HK-2 (cell line): ENCODE measurements around the gene NRG2.

ENCODE experiments used
- DNase-seq: peaks from one replicate; pipeline ENCODE4 v3.0.0-alpha.2; 2018; ENCODE audit not compliant: unreplicated experiment

Gene NRG2

DNA sequence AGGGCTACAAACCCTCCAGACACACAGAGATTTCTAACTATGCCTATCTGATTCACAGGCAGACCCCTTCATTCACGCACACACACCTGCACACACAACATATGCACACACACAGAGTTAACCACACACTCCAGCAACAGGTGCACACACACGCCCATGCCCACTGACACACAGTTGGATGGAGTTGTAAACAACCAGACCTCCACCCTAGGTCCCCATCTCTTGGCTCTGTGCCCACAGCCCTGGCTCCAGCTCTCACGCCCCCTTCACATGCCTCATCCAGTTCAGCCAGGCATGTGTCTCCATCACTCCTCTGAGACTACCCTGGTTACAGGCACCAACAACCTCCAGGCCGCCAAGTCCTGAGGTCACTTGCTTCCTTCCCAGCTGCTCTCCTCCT, 186.4 kb downstream of the NRG2 start:
- no peak for DNase-seq

DNA sequence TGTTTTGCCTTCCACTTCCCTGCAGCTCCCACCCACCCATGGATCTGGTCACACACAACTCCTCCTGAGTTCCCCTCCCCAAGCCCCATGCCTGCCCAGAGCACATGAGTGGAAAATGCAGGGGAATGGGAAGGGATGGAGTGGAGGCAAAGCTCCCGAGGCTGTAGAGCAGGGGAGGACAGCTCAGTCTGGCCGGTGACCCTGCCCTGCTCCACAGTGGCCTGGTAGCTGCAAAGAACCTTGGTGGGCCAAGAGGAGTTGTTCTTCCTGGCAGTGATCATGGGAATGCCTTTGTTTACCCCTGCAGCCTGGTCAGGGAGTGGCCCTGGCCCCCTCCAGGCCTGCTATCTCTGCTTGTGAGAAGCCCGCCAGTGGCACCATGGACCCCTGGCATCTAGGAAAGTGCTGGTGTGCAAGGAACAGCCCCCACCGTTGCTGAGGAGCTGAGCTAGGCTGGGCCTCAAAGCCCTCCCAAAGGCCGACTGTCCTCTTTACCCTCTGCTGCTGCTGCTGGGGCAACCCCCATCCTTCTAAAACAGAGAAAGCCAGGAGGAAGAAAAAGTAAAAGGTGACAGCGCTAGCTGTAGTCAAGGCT, 187.1 kb downstream of the NRG2 start:
- DNase-seq = no peak

GRCh38 chr5:139855451-139855850, 187.6 kb downstream of the NRG2 start:
- no peak for DNase-seq

GRCh38 chr5:139854953-139855352, 188.1 kb downstream of the NRG2 start:
- no peak for DNase-seq

GRCh38 chr5:139854029-139854605, 189.0 kb downstream of the NRG2 start:
- DNase-seq = no peak

DNA sequence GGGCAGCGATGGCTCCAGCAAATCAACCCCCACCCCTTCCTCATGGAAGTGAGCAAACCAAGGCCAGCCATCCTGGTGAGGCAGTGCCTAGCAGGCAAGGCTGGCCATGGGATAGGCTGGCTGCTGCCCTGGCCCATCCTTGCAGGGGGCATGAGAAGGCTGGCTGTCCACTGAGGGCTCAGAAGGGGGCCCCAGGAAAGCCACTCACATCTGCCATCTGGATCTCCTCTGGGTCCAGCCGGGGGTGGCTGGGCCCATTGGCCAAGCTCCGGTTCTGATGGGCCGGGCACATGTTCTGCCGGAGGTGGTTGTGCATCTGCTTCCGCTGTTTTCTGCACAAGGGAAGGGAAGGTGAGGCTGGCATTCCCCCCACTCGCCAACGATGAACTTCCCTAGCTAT, 190.4 kb downstream of the NRG2 start:
- DNase-seq = no peak

DNA sequence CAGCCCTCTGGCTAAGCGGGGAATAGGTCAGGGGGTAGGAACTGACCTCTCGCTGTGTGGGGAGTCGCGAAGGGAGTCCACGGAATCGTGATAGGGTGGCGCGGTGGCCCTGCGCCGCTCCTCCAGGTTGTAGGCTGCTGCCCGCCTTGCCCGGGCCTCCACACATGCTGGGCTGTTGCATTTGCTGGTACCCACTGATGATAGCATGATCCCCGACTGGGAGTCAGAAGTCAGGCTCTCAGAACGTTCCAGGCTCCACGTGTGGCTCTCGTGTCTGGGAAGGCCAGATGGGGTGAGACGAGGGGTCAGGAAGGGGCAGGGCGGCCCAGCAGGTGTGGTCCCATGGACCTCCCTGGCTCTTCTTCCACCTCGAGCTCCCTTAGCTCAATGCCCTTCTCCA, 191.5 kb downstream of the NRG2 start:
- DNase-seq = no peak

GRCh38 chr5:139850423-139851016, 192.6 kb downstream of the NRG2 start:
- no peak for DNase-seq

DNA sequence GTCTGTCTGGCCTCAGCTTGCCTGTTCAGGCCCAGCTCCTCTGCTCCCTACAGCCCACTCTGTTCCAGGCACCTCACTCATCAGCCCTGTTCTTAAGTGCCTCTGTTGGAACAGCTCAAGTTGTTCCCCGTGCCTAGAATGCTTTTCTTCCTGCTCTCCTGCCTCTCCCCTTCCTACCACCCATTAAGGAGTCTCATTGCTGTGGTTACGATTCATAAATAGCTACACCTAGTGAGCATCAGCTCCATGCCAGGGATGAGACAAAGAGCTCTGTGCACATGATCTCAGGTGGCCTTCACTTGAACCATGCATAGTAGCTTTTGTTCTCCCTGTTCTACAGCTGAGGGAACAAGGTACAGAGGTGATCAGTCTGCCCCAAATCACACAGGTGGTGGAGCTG, 193.2 kb downstream of the NRG2 start:
- no peak for DNase-seq

DNA sequence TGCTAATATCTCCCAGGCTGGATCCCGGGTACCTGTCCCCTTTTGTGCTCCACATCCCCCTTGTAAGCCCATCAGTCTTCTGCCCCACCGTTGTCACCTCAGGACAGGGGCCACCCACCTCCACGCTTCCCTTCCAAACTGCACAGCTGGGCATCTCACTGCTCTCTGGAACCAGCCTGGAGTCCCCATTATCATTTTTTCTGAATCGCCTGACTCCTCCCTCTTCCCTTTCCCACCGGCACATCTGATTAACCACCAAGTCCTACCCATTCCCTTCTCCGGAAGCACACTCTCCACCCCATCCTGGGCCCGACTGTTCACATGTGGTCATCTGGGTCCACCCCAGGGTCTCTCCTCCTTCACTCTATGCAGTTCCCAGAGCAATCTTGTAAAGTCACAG, 193.6 kb downstream of the NRG2 start:
- DNase-seq = no peak

- no peak for DNase-seq
Measured at GRCh38 chr5:139848508-139849100, 194.5 kb downstream of the NRG2 start.

DNA sequence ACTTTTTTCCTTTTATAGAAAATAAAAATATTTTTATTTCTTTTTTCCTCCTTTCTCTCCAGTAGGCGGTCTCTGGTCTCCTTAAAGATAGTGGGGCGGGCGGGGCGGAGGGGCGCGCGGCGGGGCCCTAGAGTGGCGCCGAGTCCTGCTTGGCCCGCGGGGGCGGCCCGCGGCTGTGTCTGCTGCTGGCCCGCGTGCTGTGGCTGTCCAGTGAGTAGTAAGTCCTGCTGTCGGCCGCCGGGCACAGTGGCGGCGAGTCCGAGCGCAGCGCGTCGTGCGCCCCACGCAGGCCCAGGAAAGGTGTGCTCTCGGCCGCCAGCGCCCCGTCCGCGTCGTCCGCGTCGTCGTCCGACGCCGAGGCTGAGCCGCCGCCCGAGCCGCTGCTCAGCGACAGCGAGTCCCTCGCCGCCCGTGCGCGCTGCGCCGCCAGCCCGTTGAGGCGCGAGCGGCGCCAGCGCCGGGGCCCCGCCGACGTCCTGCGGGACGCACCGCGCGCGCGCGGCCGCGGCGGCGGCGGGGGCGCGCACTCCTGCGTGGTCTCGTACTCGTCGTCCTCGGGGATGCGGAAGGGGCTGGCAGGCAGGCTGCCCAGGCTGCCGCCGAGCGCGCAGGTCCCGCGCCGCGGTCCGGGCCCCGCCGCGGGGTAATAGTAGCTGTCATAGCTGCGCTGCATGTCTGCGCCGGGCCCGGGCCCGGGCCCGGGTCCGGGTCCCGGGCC, 195.2 kb downstream of the NRG2 start:
- DNase-seq = no peak

DNA sequence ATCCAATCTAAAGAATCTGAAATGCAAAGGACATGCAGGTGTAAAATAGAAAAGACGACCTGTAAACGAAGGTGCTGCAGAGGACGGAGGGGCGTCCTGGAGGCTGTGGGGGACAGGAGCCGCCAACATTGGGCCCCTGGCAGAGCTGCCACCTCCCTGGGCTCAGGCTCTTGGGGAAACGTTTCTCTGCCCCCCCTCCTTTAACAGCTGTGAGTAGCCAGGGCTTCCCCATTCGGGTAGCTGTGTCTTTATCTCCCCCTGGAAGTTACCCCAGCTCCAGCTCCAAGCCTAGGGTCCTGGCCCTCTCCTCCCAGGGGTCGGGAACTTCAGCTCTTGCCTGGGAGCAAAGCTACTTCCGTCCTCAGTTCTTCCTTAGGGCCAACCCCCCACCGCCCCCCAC, 196.0 kb downstream of the NRG2 start:
- DNase-seq = no peak

DNA sequence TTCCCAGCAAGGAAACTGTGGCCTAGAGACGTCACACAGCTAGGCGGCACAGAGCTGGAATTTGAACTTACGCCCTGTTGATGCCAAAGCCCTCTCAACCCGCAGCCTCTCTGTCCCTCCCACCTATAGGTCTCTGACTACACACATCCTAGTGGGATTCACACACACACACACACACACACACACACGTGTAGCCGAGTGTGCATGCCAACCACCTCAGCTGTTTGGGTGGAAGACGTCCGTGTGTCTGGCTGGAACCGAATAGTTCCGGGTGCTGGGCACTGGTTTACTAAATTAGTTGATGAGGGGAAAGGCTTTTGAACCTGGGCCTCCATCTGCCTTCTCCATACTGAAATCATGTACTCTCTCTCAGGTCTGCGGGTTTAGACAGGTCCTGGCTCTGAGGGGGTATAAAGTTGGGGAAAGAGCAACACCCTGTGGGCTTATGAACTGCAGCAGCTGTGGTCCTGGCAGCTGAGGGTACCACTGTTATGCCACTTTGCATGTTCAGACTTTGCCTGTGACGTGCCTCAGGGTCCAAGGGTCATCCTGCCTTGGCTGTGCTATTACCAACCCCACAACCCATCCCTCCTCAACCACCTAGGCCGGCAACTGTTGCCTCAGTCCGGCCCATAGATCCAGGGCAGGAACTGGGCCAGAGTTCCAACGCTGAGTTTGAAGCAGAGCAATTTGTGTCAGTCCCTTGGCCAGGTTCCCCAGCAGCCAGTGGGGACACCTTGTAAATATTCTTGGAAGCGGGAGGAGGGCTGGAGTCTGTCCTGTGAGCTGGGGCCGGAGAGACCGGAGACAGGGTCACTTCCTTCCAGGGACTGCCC, 197.0 kb downstream of the NRG2 start:
- DNase-seq = no peak

GRCh38 chr5:139844472-139845145, 198.5 kb downstream of the NRG2 start:
- DNase-seq = peak; percentile 64

GRCh38 chr5:139843991-139844390, 199.1 kb downstream of the NRG2 start:
- DNase-seq = no peak

GRCh38 chr5:139842321-139842720, 200.8 kb downstream of the NRG2 start:
- no peak for DNase-seq

DNA sequence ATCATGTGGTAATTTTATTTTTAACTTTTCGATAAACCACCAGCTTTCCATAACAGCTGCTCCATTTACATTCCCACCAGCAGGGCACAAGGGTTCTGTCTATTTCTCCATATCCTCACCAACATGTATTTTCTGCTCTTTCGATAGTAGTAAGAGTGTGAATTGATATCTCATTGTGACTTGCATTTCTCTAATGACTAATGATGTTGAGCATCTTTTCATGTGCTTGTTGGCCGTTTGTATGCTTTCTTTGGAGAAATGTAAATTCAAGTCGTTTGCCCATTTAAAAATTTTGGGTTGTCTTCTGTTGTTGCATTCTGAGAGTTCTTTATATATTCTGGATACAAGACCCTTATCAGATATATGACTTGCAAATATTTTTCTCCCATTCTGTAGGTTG, 201.6 kb downstream of the NRG2 start:
- DNase-seq = no peak

GRCh38 chr5:139839918-139840317, 203.2 kb downstream of the NRG2 start:
- no peak for DNase-seq

DNA sequence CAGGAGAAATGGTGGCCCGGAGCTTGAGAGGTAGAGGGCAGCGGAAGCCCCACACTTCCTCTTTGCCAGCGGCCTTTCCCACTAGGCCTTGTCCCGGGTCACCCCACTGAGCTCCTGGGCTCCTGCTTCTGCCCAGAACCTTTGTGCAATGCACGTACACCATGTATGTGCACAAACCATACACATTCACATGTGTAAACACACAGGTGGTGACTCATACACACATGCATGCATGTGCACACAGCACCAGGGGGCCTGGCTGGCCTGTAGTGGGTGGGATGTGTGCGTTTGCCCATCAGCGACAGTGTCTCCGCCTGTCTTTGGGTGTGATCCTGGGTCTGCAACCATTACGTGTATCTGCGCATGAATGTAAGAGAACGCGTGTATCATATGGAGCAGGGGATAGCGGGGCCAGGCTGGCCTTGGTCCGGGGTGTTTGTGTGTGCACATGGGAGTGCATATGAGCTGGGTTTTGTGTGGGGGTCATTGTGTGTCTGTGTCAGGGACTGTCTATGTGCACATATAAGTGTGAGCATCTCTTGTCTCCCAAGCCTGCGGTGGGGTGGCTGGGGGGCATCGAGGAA, 203.8 kb downstream of the NRG2 start:
- DNase-seq = no peak
